ENCODE results near the gene PATJ.

DNA sequence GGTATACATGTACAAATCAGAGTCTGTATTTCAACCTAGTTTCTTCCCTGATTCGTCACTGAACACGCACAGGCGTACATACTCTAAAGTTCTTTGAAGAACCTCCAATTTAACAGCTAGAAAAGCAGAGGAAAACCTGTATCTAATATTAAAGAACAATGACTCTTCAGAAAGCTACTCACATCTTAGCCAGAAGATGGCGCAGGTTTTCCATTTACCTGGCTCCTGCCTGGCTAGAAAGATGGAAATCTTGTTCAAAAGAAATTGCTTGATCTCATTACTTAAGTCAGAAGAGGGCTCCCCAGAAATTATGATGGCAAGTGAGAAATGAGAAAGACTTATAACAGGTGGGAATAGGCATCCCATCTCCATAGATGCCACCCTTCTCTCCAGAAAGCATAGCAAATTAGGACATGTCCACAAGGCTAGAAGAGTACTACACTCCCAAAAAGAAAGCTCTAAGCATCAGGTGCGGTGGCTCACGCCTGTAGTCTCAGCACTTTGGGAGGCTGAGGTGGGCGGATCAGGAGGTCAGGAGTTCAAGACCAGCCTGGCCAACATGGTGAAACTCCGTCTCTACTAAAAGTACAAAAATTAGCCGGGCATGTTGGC lies 433.4 kb downstream of the PATJ start:
- no peak for TF ChIP-seq POLR2A (IDR thresholded peaks at IDR 0.05)
- TF ChIP-seq, protein P1, sequence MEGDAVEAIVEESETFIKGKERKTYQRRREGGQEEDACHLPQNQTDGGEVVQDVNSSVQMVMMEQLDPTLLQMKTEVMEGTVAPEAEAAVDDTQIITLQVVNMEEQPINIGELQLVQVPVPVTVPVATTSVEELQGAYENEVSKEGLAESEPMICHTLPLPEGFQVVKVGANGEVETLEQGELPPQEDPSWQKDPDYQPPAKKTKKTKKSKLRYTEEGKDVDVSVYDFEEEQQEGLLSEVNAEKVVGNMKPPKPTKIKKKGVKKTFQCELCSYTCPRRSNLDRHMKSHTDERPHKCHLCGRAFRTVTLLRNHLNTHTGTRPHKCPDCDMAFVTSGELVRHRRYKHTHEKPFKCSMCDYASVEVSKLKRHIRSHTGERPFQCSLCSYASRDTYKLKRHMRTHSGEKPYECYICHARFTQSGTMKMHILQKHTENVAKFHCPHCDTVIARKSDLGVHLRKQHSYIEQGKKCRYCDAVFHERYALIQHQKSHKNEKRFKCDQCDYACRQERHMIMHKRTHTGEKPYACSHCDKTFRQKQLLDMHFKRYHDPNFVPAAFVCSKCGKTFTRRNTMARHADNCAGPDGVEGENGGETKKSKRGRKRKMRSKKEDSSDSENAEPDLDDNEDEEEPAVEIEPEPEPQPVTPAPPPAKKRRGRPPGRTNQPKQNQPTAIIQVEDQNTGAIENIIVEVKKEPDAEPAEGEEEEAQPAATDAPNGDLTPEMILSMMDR (IDR thresholded peaks at IDR 0.05) = peak; percentile 76 to 80 (median 79)
